HG02642 (cell line): Measurements from ENCODE around the gene APCDD1L.

Experiments
- ATAC-seq: cut with Tn5 transposase; IDR thresholded peaks from one replicate; pipeline ENCODE4 v1.9.1; 2021; ENCODE audit warnings: mild to moderate bottlenecking; ENCODE audit not compliant: unreplicated experiment, poor library complexity

APCDD1L gene

DNA sequence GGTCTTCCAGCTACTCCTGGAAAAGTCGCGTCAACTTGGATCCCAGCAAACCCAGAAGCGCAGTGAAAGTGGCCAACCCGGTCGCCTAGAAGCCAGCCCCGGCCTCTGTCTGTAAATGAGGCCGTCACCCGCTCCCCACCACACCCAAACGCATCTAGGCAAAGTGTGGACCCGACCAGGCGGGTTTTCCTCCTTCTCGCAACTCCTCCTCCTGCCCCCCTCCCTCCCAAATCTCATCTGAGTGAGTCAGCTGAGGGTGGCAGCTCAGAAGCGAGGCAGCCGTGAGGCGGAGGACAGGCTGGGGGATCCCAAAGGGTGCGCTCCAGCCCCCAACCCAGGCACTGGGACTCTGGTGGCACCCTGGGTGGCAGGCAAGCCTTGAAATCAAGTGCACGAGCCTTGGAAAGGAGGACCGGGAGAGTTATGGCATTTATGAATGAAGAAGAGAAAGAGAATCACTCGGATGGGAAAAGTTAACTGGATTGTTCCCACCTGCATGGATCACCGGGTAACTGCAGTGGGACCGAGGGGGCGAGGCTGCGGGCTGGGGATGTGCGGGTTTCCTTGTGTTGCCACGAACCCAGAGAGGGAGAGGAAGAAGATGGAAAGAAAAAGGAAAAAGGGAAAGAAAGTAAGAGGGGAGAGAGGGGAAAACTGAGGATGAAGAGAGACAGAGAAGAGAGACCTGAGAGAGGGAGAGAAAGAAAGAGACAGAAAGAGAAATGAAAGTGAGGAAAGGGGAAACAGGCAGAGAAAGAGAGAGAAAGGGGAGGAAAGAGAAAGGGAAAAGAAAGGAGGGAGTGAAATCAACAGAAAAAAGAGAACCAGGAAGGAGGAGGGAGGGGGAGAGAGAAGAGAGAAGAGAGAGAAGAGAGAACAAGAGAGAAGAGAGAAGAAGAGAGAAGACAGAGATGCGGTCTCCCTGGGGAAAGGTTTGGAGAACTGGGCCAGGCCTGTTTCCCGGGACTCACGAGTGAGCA, at the start of gene APCDD1L:
APCDD1L (minus strand) TSS at position 167 of the 980 bp plus-strand sequence. CDS start 692 bp downstream, outside the sequence.
- no peak for ATAC-seq

DNA sequence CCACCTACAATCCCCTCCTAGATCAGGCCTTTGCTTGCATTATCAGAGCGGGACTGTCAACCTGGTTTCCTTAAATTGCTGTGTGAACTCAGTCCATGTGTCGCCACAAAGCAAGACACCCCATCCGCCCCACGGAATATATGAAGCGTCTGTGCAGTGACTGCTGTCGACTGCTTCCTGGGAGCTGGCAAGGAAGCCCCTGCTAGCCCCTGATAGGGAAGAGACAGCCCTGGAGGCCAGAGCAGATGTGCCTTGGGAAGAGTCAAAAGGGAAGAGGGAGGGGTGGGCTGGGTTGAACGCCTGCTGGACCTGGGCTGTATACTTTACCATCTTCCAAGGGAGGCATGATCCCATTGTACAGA, 44.1 kb upstream of the APCDD1L start:
- ATAC-seq = no peak

DNA sequence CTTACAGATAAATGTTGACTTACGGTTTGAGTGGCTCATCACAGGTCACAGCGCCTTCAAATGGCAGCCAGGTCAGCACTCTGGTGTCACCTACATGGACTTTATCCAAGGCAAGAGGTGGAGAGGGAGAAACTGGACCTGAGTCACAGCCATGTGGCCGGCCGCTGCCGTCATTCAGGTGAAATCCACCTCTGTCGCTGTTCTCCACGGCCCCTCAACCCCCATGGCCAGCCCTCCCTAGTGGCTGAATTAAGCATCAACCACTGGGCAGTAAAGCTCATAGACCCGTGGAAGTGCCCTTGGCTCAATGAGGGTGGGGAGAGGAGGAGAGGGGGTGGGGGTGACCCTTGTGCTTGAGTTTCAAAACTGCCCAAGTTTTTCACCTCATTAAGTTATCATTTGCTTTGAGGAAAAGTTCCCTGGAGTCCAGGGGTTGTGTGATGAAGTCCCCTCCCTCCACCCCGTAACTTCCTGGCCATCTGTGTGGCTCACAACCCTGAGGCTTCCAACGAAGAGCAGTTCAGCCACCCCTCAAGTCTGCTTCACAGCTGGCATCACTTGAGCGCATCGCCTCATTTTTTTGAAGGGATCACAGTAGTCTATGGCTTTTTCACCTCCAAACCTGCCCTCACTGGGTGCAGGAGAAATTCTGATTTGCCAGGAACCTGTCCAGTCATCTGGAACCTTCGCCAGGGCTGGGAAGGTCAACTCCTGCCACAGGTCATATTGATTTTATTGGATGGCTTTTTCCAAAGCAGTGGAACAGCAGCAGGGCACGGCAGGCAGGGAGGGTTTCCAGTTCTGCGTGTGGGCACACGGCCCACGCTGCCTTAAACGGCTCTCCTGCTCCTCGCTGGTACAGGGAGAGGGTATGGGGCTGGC, 43.5 kb upstream of the APCDD1L start:
- no peak for ATAC-seq

DNA sequence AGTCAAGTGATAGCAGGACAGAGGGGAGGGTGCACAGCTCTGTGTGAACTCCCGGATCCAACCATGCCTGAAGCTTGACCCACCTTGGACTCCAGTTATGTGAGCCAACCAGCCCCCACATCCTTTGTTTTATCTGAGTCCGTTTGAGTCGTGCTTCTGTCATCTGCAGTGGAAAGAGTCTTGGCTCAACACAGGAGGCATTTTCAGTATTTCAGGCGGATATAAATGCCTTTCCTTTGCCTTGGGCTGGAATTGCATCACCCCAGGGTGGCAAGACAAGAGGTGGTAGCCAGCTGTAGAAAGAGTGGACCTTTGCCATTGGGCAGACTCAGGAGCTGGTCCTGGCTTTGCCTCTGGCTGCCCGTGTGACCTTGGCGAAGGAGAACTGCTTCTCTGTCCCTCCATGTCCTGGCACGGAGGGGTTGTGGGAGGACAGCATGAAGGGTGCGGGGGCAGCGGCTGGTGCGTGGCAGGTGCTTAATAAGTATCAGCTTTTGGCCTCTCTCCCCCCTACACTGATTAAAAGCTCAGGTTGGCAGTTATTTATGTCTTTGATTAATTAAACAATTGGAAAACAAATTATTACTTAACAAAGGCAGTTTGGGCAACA, 42.6 kb upstream of the APCDD1L start:
- no peak for ATAC-seq

DNA sequence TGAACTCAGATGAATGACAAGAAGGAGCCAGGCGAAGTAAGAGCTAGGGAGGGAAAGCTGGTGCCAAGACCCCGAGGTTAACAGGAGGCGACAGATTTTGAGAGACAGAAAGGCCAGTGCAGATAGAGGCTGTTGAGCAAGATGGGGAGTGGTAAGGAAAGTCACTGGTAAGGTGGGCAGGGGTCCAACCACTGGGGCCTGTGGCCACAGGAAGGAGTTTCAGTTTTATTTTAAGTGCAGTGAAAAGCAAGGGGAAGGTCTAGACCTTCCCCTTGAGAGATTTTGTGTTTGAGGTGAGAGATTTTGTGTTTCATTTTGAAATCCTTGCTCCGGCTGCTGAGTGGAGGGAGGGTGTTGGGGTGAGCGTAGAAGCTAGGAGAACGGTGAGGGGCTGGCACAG, 41.8 kb upstream of the APCDD1L start:
- ATAC-seq = no peak

DNA sequence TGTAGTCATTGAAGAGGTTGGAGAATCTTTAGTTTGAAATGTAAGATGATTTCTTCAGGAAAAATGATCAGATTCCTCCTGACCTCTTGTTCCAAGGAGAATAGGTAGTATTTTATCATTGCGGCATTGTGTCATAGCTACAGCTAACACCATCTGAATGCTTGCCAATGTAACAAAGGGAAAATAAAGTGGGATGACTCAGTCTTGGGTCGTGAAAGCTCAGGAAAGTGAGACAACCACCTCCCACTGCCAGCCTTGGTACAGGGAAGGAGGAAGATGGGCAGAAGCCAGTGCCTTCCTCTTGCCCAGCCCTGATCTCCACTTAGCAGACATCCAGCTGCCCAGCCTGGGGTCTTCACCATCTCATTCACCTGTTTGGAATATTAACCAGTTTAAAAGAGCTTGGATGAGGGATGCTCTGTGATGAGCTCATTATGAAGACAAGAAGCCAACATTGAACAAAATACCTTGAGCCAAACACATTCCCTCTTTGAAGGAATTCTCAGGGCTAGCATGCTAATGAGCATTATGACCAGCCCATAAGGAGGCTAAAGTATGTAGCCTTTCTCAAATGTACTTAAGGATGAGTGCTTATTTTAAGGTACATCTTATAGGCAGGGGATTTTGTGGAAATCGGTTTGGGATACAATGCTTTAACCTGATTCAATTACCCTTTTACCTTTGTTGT, 40.0 kb upstream of the APCDD1L start:
- ATAC-seq = no peak

DNA sequence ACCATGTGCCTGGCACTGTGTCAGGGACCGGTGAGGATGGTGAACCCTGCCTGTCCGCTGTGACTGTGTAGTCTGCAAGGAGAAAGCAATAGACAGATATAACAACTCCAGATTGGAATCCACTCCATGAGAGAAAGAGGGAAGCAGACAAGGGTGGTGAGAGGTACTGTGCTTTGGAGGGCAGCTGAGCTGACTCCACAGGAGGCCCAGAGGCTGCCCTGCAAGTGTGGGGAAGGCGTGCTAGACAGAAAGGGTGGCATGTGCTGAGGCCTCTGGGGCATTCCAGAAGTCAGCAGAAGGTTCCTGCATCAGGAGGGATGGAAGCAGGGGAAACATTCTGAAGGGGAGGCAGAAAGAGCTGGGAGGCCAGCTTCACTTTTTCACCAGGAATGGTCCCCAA, 39.3 kb upstream of the APCDD1L start:
- no peak for ATAC-seq

DNA sequence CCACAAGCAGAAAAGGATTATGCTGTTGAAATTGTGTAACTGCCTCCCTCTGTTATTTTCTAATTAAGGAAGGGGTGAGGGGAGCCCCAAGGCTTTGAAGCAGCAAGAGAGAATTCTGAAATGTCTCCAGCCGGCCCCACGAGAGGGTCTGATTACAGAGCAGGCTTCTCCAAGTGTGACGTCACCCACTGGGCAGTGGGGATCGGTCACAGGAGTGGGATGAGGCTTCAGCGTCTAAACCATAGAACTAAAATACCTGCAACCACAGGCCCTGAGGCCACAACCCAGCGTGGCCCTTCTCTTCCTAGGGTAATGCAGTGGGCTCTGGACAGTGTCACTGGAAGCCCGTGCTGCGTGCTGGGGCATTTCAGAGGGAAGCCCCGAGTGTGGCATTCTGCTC, 38.6 kb upstream of the APCDD1L start:
- ATAC-seq = no peak

DNA sequence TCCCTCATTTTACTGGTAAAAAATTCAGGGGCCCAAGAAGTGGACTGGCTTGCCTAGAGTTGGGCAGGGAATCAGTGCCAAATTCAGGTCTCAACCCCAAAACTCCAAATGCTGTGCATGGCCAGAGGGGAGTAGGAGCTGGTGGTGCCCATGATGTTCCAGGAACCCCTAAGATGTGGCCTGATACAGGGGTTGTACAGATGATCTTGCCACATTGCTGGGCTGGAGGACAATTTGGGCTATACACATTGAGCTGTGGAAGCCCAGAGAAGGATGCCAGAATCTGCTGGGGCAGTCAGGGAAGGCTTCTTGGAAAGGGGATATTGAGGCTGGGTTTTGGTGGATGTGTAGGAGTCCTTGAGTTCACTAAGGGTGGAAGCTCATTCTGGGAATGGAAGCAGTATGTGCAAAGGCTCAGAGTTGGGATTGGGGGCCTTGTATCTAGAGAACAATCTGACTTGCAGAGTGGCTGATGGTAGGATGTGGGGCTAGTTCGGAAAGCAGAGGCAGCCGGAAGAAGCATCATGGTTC, 38.0 kb upstream of the APCDD1L start:
- no peak for ATAC-seq

DNA sequence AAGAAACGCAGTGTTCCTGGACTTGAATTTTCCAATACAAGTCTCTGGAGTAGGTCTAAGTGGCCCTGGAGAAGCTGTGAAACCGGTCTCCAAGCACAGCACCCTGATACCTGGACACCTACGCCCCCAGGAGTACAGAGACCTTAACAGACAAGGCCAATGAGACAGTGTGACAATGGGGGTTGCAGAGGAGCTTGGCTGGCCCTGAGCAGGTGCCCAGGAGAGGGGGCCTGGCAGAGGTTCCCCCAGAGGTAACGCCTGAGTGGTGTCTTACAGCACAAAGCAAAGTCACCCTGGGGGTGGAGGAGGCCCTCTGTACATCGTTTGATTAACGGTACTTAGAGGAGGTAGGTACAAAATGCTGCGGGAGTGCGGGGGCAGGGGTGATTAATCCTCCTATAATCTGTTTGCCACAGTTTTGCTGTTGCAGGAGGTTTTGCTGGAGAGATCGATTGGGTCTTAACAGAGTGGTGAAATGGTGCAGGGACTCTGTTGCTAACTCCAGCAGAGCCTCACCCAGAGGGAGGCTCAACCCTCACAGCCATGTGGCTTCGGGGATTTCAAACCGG, 37.3 kb upstream of the APCDD1L start:
- ATAC-seq = no peak

DNA sequence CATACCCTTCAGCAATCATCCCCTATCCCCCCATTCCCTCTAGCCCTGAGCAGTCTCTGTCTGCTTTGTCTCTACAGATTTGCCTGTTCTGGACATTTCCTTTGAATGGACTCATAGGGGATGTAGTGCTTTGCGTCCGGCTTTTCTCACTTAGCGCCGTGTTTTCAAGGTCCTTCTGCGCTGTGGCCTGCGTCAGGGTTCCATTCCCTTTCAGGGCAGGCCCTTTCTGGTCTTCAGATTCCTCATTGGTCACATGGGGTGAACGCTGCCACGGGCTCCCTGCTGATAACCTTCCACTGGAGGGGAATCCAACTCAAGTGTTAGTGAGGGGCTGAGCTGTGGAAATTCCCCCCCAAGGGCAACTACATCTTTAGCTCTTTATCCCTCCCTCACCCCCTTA, 36.4 kb upstream of the APCDD1L start:
- no peak for ATAC-seq

DNA sequence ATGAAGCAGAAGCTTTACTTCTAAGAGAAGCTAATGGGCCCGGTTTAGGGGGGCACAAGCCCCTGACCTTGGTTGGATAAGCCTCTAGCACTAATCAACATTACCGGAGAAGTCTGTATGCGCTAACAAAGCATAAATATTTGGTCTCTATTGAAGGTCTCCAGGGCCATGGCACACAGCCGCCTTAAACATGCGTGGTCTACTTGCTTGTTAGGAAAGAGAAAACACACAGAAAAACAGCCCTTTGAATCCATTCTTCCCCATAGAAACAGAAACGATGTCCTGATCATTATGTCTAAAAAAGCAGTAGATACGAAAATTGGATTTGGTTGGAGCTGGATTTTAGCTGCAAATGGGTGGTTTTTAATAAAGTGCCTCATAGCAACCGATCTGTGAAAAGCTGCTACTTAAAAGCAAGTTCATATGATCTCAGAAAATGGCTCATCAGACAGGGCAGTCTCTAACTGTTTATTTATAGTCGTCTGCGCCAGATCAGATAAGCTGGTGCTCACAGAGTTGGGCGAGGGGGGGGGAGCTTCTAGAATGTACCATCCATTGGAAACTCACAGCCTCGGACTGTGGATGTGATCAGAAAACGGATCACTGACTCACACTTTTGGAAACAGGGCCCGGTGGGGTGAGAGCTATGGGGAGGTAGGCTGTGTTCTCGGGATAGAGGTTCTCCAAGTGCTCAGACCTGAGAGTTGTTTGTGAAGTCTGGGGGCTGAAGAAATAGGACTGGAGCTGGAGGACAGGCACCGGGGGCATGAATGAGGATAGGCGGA, 35.3 kb upstream of the APCDD1L start:
- no peak for ATAC-seq

DNA sequence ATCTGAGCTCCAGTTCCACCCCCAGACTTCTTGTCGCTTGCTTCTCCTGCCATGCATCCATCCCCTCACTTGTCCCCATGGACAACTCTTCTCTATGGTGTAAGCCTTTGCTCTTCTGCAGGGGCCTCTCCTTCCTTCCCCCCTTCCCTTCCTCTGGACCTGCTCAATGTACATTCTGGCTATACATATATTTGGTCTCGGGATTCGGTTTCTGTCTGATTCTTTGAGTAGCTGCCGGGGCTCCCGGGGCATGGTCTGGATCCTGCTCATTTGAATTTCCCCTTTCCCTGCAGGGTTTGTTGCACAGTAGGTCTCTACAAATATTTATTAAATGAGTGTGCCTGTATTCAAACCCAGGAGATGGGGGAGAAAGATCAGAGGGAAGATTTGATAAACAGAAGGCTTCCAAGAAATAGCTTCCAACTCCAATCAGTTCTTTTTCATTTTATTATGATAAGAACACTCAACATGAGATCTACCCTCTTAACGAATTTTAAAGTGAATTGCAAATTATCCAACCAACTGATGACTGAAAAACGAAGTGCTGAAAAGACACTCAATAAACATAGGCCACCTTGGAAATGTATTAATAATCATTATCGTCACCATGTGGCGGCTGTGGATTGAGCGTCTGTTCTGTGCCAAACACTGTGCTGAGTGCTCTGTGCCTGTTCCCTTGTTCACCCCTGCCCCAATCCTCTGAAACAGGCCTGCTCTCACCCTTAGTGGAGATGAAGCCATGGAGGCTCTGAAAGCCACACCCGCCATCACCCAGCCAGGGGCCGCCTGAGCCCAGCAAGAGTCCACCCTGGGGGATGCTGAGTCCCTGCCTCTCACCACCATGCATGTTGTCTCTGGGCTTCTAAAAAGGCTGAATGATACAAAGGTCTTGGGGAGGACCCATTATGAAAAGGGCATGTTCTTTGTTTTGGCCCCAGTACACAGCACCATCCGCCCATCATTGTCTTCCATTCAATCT, 34.3 kb upstream of the APCDD1L start:
- ATAC-seq = no peak

DNA sequence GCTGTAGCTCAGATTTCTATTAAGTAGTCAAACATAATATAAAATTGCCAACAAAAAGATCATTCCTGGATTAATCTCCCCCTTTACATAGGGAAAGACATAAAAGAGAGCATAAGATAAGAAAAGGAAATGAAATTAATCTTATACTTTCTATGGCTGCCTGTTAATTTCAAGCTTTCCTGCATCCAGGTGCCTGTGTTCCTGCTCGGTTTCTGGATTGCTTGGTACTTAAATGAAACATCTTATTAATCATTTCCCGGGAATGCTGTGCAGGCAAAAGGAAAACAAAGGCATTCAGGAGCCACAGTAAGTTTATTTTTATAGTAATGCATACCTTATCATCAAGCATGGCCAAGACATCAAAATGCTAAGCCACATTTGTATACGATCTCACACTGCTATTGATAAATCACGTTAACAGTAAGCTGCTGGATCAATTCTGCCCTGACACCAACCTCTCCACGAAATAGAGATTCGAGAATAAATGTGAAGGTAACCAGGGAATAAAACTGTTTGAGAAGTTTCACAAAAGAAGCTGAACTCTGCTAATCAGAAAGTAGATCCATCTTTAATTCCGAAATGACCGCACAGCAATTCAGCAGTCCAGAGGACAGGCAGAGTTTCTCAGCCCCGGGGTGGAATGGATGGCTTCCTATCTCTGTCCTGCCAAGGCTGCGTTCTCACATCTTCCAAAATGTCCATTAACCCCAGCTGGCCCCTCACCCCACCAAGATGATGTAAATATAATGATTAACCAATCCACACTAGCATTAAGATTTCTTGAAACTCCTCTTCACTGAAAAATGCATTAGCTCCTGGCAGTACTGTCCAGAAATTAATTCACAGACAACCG, 32.6 kb upstream of the APCDD1L start:
- no peak for ATAC-seq

DNA sequence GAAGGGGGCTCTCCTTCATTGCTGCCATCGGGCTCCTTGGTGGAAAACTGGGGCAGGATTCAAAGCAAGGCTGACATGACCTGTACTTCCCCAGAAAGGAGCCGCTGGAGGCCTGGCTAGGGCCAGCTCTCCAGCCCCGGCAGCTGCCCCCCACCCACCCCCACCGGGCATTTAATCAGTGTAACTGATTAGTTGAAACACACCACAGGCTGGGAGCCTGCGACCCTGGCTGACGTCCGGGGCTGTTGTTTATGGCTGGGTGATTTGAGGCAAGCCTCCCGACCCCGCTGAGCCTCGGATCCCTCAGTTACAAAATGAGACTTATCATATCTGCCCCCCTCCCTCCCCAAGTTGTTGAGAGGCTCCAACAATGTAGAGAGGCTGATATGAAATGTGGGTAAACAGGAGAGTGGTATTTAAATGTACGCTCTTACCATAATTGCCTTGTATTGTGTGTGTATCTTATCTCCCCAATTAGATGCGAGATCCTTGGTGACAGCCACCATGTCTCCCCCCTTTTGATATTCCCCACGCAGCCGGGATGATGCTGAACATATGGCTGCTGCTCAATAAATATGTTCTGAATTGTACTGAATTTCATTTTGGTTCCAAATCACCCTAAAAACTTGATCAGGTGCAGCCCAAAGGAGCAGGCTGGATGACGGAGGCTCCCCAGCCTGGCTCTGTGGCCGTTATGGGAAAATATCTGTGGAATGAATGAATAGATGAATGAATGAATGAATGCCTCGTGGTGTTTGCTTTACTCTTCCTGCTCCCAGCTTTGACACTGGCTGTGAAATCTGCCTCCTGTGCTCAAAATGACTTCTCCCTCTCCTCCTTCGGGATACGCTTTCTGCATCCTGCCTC, 31.8 kb upstream of the APCDD1L start:
- no peak for ATAC-seq

DNA sequence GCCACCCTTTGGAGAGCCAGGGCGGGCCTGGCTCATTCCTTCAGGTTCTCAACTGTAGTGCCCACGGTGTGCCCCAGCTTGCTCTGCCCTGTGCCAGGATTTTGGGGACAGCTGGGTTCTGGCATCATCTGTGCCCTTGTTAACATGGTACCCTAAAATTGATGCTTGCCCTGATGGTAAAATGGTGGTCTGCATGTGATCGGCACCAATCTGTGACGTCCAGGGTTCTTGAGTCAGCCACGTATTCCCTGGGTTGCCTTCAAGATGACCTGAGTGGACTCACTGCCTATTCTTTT, 31.2 kb upstream of the APCDD1L start:
- ATAC-seq = no peak
